GM12875 (cell line): ENCODE data around the gene ZNF273.
"Not testable (repeated sequence)": the region's sequence is repeated elsewhere in the genome, so short reads cannot be mapped to it uniquely, and the experiment has no call there.

Experiments
- H3K4me3 ChIP-seq: one replicate; pipeline ENCODE4 v1.5.1; 2011; ENCODE audit warnings: low read depth, low read length, control low read depth
- TF ChIP-seq, protein P1 (sequence below): IDR thresholded peaks from 2 replicates; pipeline ENCODE4 v1.5.1; 2011; ENCODE audit warnings: low read depth, mild to moderate bottlenecking, control low read depth, inconsistent platforms, low read length, moderate library complexity, borderline replicate concordance; ENCODE audit not compliant: insufficient read depth

The ZNF273 gene

DNA sequence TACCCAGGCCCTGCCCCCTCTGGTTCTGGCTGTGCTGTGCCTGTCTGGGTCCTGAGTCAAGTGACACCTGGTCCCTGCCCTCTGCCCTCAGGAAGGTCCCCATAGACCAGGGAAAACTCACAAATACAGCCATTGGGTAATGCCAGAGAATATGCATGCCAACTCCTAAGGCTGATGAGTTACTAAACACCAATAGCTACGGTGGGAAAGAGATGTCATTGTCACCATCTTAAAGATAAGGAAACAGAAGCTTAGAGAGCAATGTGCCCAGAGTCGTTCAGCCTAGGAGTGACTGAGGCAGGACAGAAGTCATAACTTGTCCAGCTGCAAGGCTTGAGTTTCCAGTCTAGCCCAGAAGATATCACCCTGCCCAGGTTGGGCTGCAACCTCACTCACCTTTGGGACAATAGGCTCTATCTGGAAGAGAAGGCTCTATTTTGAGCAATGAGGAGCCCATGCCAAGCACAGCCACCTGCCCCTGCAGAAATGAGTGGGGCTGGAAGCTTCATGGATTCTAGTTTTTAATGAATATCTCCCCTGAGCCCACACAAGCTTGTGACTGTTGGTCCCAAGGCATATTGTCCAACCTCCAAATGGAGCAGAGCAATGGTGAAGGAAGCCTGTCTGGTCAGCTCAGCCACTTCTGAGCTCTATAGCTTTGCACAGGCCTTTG lies 42.6 kb downstream of the ZNF273 start:
- TF ChIP-seq, protein P1, sequence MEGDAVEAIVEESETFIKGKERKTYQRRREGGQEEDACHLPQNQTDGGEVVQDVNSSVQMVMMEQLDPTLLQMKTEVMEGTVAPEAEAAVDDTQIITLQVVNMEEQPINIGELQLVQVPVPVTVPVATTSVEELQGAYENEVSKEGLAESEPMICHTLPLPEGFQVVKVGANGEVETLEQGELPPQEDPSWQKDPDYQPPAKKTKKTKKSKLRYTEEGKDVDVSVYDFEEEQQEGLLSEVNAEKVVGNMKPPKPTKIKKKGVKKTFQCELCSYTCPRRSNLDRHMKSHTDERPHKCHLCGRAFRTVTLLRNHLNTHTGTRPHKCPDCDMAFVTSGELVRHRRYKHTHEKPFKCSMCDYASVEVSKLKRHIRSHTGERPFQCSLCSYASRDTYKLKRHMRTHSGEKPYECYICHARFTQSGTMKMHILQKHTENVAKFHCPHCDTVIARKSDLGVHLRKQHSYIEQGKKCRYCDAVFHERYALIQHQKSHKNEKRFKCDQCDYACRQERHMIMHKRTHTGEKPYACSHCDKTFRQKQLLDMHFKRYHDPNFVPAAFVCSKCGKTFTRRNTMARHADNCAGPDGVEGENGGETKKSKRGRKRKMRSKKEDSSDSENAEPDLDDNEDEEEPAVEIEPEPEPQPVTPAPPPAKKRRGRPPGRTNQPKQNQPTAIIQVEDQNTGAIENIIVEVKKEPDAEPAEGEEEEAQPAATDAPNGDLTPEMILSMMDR = no peak
- H3K4me3 ChIP-seq = no peak overlapping the region

DNA sequence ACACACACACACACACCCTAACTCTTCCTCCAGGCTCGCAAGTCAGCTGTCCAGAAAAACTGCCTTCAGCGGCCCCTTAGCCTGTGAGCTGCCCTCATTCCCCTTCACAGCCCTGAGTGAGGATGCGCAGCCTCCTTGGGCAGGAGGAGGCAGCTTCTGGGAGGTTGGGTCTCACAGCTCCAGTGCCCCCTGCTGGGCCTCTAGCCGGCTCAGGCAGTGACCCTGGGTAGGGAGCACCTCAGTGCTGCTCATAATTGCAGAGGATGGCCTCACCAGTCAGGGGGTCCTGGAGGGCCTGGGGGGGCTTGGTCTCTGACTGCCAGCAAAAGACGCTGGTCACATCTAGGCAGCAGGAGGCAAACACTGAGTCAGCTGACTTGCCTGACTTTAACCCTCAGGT lies 43.7 kb downstream of the ZNF273 start:
- TF ChIP-seq, protein P1 = no peak
- H3K4me3 ChIP-seq = no peak overlapping the region

DNA sequence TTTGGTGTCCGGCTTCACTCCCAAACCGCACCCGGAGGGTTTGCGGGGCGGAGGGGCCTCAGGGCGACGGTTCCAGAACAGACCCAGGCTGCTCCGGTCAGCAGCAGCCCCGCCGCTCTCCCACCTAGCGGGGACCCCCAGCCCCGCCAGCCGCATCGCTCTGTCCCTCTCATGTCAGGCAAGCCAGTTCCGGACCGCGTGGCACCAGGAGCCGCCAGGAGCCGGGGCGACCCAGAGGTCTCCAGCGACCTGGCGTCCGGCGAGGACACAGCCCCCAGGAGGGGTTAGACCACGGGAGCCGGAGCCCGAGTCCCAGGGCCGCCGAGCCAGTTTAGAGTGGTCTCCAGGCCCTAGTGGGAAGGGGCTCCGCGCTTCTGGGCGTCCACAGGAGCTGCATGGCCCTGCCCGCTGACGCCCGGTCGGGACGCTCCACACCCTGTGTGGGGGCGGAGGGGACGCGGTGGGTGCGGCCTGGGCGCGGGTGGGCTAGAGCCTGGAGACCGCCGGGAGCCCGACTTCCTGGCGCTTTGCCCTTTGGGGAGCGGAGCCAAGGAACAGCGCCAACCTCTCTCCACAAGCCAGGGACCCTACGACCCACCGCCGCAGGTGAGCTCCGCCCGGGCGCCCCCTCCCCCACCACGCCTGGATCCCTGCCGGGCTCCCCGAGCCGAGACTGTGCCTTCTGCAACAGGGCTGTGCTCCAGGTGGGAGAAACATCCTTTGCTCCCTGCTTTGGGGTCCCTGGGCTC lies 44.4 kb downstream of the ZNF273 start:
- H3K4me3 ChIP-seq = no peak overlapping the region
- TF ChIP-seq, protein P1 = no peak

DNA sequence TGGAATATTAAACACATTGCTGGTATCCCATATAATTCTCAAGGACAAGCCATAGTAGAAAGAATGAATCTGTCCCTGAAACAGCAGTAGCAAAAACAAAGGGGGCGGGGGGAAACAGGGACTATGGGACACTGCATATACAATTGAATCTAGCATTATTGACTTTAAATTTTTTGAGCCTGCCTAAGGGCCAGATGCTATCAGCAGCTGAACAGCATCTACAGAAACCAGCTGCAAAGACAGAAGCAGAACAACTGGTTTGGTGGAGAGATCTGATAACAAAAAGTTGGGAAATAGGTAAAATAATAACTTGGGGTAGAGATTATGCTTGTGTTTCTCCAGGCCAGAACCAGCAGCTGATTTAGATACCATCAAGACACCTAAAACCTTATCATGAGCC lies 45.7 kb downstream of the ZNF273 start:
- H3K4me3 ChIP-seq = not testable (repeated sequence)

DNA sequence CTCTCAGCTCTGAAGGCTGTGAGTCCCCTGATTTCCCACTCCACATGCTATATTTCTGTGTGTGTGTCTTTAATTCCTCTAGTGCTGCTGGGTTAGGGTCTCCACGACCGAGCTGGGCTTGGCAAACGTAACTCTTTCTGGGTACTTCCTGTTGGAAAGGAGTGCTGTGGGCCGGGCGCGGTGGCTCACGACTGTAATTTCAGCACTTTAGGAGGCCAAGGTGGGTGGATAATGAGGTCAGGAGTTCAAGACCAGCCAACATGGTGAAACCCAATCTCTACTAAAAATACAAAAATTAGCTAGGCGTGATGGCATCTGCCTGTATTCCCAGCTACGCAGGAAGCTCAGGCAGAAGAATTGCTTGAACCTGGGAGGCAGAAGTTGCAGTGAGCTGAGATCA lies 47.6 kb downstream of the ZNF273 start:
- H3K4me3 ChIP-seq = not testable (repeated sequence)

DNA sequence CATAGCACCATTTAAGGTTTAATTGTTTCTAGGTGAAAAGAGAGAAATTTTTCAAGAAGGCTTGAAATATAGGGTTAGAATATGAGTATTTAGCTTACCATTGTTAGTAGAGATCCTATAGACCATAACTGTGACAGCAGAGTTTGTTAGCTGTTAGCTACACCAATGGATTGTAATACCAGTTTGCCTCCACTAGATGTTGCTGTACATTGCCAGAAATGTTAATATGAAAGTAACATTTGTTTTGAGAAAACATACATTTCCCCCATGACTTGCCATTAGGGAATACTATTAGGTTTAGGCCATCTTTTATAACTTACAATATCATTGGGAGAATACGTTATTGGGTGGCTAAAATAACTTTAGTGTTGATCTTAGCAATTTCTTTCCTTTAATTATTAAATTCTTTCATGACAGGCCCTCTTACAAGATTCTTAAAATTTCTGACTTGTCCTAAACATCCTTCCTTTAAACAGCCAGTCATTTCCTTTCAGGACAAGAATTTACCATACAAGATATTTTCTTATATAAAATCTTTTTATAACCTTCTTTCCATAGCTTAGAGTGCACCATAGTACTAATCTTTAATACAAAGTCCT lies 48.3 kb downstream of the ZNF273 start:
- no peak overlapping the region for H3K4me3 ChIP-seq
- TF ChIP-seq, protein P1 = peak; percentile 46; the same call in 1 of the 2 replicates

DNA sequence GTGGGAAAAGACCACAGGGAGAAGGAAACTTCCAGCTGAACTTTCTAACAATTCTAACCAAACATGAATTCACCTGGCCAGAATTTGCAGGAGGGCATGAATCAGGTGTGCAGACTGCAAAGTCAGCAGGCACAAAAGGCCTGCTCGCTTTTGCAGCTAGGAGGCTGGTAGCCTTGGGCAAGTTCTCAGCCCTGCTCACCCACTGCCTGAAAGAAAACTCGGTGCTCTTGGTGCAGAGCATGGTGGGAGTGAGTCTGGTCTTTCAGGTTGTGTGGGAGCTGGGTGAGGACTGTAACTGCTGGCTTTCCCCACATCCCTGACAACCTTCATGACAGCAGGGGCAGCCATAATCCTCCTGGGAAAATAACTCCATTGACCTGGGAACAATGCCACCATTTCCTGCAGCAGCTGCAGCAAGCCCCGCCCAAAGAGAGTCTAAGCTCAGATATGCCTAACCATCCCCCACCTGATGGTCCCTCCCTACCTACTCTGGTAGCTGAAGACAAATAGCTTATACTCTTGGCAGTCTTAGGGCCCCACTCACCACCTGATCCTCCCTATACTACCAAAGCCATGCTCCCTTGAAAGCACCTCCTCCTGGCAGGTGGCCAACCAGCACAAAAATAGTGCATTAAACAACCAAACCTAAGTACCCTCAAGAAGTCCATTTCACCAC lies 56.1 kb downstream of the ZNF273 start:
- no peak overlapping the region for H3K4me3 ChIP-seq
- TF ChIP-seq, protein P1 = no peak
